Esophagus muscularis mucosa (tissue), 4 donors: ENCODE results near the gene EFL1.
"Not testable (repeated sequence)": the region's sequence is repeated elsewhere in the genome, so short reads cannot be mapped to it uniquely, and the experiment has no call there.

Source experiments
- CTCF ChIP-seq, 3 experiments: fragments of 200-600 bp in 2 of 3; fragments of 450-650 bp in 1 of 3; sonication (generic) in 2 of 3; IDR thresholded peaks; one replicate each; pipeline ENCODE4 v1.5.1; 2017 to 2019; ENCODE audit warnings: antibody characterized with exemption in 3 of 3, mild to moderate bottlenecking in 2 of 3, moderate library complexity in 1 of 3
- EP300 ChIP-seq: sonication (generic); formaldehyde crosslinking; IDR thresholded peaks from one replicate; pipeline ENCODE4 v1.6.1; 2017; ENCODE audit warnings: antibody characterized with exemption
- POLR2A ChIP-seq: fragments of 450-650 bp; IDR thresholded peaks from one replicate; pipeline ENCODE4 v1.6.1; 2017; ENCODE audit warnings: antibody characterized with exemption, moderate library complexity, mild to moderate bottlenecking, low read depth
- POLR2AphosphoS5 ChIP-seq, 2 donors: sonication (generic); formaldehyde crosslinking; IDR thresholded peaks; one replicate each; pipeline ENCODE4 v1.6.1; 2017; ENCODE audit warnings: antibody characterized with exemption in 2 of 2

DNA sequence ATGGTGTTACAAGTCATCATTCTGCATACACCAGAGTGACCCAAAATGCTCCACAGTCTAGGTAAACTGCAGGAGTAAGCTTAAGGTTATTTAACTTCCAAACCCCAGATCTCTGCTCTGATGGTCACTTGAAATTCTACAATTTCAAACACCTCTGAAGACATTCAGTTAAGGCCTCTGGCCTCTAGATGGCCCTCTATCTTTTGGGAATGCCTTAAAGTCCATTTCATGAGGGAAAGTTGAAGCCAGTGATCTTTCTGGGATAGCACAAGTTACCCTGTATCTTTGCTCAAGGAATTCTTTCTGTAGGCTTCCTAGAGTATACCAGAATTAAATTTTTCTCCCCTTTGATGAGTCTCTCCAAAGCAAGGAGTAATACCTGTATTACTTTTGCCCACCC lies 18.7 kb upstream of the EFL1 start:
- peak in 2 of 3 experiments; percentile 9 to 23 for TF ChIP-seq CTCF (IDR thresholded peaks at IDR 0.05)
- TF ChIP-seq POLR2A; POLR2AphosphoS5 (IDR thresholded peaks at IDR 0.05); EP300: not testable (repeated sequence)
